Mesenchymal stem cell (in vitro differentiated cells and primary cell): Measurements from ENCODE around the gene CPNE1.

Source experiments
- DNase-seq: peaks from one replicate; pipeline ENCODE4 v3.0.0-alpha.2; 2013
- H2AFZ ChIP-seq: one replicate; pipeline ENCODE4 v1.6.1; 2013; ENCODE audit warnings: low read depth, mild to moderate bottlenecking, control low read depth, inconsistent platforms, low read length, moderate library complexity
- H2AK5ac ChIP-seq: 2 replicates; pipeline ENCODE4 v1.6.1; 2013; ENCODE audit warnings: low read length, moderate library complexity, mild to moderate bottlenecking, inconsistent platforms; ENCODE audit not compliant: severe bottlenecking
- H2BK120ac ChIP-seq: one replicate; pipeline ENCODE4 v1.6.1; 2013; ENCODE audit warnings: low read depth, mild to moderate bottlenecking, inconsistent platforms, low read length, moderate library complexity
- H2BK12ac ChIP-seq, 2 experiments: one replicate each; pipeline ENCODE4 v1.6.1; 2013; ENCODE audit warnings: inconsistent platforms in 2 of 2, low read length in 2 of 2, mild to moderate bottlenecking in 2 of 2, moderate library complexity in 2 of 2, control low read depth in 1 of 2
- H2BK15ac ChIP-seq: one replicate; pipeline ENCODE4 v1.6.1; 2013; ENCODE audit warnings: mild to moderate bottlenecking, low read depth, inconsistent platforms; ENCODE audit not compliant: poor library complexity, severe bottlenecking
- H2BK5ac ChIP-seq: 2 replicates; pipeline ENCODE4 v1.6.1; 2013; ENCODE audit warnings: low read depth, mild to moderate bottlenecking, low read length, control low read depth, inconsistent platforms; ENCODE audit not compliant: poor library complexity, severe bottlenecking
- H3K14ac ChIP-seq, 2 experiments: one replicate each; pipeline ENCODE4 v1.6.1; 2013; ENCODE audit warnings: inconsistent platforms in 2 of 2, low read length in 2 of 2, control low read depth in 1 of 2, mild to moderate bottlenecking in 1 of 2, moderate library complexity in 1 of 2
- H3K18ac ChIP-seq, 2 experiments: one replicate each; pipeline ENCODE4 v1.6.1; 2013; ENCODE audit warnings: inconsistent platforms in 2 of 2, low read length in 2 of 2, control low read depth in 1 of 2, low read depth in 1 of 2, mild to moderate bottlenecking in 1 of 2
- H3K23ac ChIP-seq, 2 experiments: one replicate each; pipeline ENCODE4 v1.6.1; 2013; ENCODE audit warnings: inconsistent platforms in 2 of 2, low read length in 2 of 2, mild to moderate bottlenecking in 2 of 2, moderate library complexity in 2 of 2, control low read depth in 1 of 2
- H3K27ac ChIP-seq: 2 replicates; pipeline ENCODE4 v1.5.1; 2013; ENCODE audit warnings: mild to moderate bottlenecking, moderate library complexity, low read length, control low read depth, inconsistent platforms; ENCODE audit not compliant: poor library complexity, severe bottlenecking
- H3K27me3 ChIP-seq, 2 experiments: 2 replicates each; pipeline versions ENCODE4 v1.6.1 to v1.7.0; 2013; ENCODE audit warnings: low read length in 2 of 2, mild to moderate bottlenecking in 2 of 2, moderate library complexity in 2 of 2, control low read depth in 1 of 2, inconsistent platforms in 1 of 2; ENCODE audit not compliant: control insufficient read depth in 1 of 2, insufficient read depth in 1 of 2
- H3K36me3 ChIP-seq, 2 experiments: 2 replicates each; pipeline versions ENCODE4 v1.6.1 to v1.7.0; 2013; ENCODE audit warnings: low read length in 2 of 2, control low read depth in 1 of 2, inconsistent platforms in 1 of 2, low read depth in 1 of 2, mild to moderate bottlenecking in 1 of 2; ENCODE audit not compliant: insufficient read depth in 2 of 2, control insufficient read depth in 1 of 2
- H3K4ac ChIP-seq, 2 experiments: one replicate each; pipeline ENCODE4 v1.6.1; 2013; ENCODE audit warnings: inconsistent platforms in 2 of 2, low read length in 2 of 2, mild to moderate bottlenecking in 2 of 2, moderate library complexity in 2 of 2, control low read depth in 1 of 2, low read depth in 1 of 2
- H3K4me1 ChIP-seq: 2 replicates; pipeline ENCODE4 v1.6.1; 2013; ENCODE audit warnings: low read depth, low read length, control low read depth; ENCODE audit not compliant: control insufficient read depth, insufficient read depth
- H3K4me2 ChIP-seq: 2 replicates; pipeline ENCODE4 v1.6.1; 2013; ENCODE audit warnings: low read length, mild to moderate bottlenecking, inconsistent platforms; ENCODE audit not compliant: poor library complexity, severe bottlenecking
- H3K4me3 ChIP-seq, 2 experiments: 2 replicates each; pipeline versions ENCODE4 v1.5.1 to v1.7.0; 2013; ENCODE audit warnings: low read length in 2 of 2, mild to moderate bottlenecking in 2 of 2, control low read depth in 1 of 2, low read depth in 1 of 2; ENCODE audit not compliant: insufficient read depth in 1 of 2
- H3K79me1 ChIP-seq: replicated peaks from 2 replicates; pipeline ENCODE4 v1.6.1; 2013; ENCODE audit warnings: mild to moderate bottlenecking, control low read depth, low read length, inconsistent platforms; ENCODE audit not compliant: poor library complexity, severe bottlenecking
- H3K9ac ChIP-seq: 2 replicates; pipeline ENCODE4 v1.7.0; 2013; ENCODE audit warnings: mild to moderate bottlenecking, low read length, moderate library complexity
- H3K9me3 ChIP-seq: 2 replicates; pipeline ENCODE4 v1.7.0; 2013; ENCODE audit warnings: mild to moderate bottlenecking, low read length; ENCODE audit not compliant: control insufficient read depth
- H4K8ac ChIP-seq: one replicate; pipeline ENCODE4 v1.6.1; 2013; ENCODE audit warnings: inconsistent platforms, mild to moderate bottlenecking, low read length, moderate library complexity
- H4K91ac ChIP-seq: one replicate; pipeline ENCODE4 v1.6.1; 2013; ENCODE audit warnings: mild to moderate bottlenecking, low read length, inconsistent platforms
- WGBS: methylation state at CpG from one replicate; pipeline ENCODE4 v1.1.7; 2013; ENCODE audit warnings: mixed read lengths; 5-methylcytosine and 5-hydroxymethylcytosine counted together

Gene CPNE1

GRCh38 chr20:35697696-35698297 is 33.1 kb upstream of the CPNE1 start:
- 89% methylated on average over 9 of the region's 9 CpGs for WGBS
- Histone ChIP-seq H3K4me3 (peak overlapping the region in 1 of 2 experiments; percentile 99), H2BK12ac (no peak overlapping the region), H4K8ac (no peak overlapping the region), H3K4ac (no peak overlapping the region), H3K27me3 (no peaks in the 10 kb centered on the region), H3K36me3 (peaks cover 21 to 48% of the 10 kb centered on the region in 2 experiments), H3K27ac (no peak overlapping the region), H3K4me2 (peak overlapping the region; percentile 91), H3K18ac (no peak overlapping the region), H2AK5ac (no peak overlapping the region), H3K9ac (peak overlapping the region; percentile 99), H3K79me1 (peaks cover 21% of the 10 kb centered on the region), H2BK15ac (no peak overlapping the region), H4K91ac (no peak overlapping the region), H3K14ac (no peak overlapping the region), H2BK5ac (peak overlapping the region; percentile 9), H2BK120ac (no peak overlapping the region), H3K4me1 (peaks cover 14% of the 10 kb centered on the region), H3K23ac (peak overlapping the region in 1 of 2 experiments; percentile 78), H2AFZ (no peak overlapping the region), H3K9me3 (no peaks in the 10 kb centered on the region)
- DNase-seq, result no peak

DNA sequence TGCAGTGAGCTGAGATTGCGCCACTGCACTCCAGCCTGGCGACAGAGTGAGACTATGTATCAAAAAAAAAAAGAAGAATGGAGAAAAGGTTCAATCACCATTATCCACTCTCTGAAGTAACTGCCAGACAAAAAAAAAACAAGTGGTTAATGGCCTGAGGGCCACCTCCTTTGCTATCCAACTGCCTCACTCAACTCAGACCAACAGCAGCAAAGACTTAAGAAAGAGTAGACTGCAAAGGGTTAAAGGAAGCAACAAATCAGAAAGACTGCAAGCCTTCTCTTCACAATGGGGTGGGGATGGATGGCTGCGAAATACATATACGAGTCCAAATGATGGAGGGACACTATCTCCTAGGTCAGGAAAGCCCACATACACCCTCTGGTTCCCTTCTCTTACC is 31.3 kb upstream of the CPNE1 start:
- Histone ChIP-seq H3K23ac (no peak overlapping the region), H3K9ac (no peak overlapping the region), H2BK120ac (no peak overlapping the region), H4K8ac (no peak overlapping the region), H2AFZ (no peak overlapping the region), H2BK15ac (no peak overlapping the region), H2AK5ac (no peak overlapping the region), H2BK5ac (no peak overlapping the region), H3K18ac (peak overlapping the region in 1 of 2 experiments; percentile 17), H3K27me3 (no peaks in the 10 kb centered on the region), H3K36me3 (peaks cover 22 to 36% of the 10 kb centered on the region in 2 experiments), H3K4me3 (no peak overlapping the region), H3K4me1 (peaks cover 11% of the 10 kb centered on the region), H3K9me3 (no peaks in the 10 kb centered on the region), H2BK12ac (no peak overlapping the region), H3K4me2 (no peak overlapping the region), H3K4ac (no peak overlapping the region), H3K27ac (no peak overlapping the region), H4K91ac (no peak overlapping the region), H3K14ac (no peak overlapping the region), H3K79me1 (peaks cover 23% of the 10 kb centered on the region)
- WGBS, result 84% methylated on average over 2 of the region's 4 CpGs
- no peak for DNase-seq

DNA sequence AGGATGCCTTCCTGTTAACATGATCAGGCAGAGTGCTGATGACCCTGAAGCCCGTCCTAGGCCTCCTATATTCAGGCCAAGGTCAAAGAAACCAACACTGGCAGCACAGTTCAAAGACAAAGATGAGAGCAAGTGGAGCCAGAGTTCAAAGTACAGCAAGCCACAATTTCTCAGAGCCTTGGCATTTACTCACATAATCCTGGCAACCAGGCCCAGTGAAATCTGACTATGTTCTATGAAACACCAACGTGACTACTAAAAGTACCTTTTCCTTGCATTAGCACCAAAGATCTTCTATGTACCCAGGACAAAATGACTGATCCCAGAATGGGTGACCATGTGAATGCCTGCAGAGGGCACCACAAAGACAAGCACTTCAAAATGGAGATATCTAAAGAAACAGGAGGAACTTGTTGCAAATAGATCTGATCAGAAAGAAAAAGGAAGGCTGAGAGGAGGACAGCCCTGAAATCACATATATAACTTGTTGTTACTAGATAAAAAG is 30.6 kb upstream of the CPNE1 start:
- Histone ChIP-seq H3K9ac (no peak overlapping the region), H2BK120ac (no peak overlapping the region), H4K91ac (no peak overlapping the region), H2BK15ac (no peak overlapping the region), H3K27ac (no peak overlapping the region), H2BK12ac (no peak overlapping the region), H2AK5ac (no peak overlapping the region), H2BK5ac (no peak overlapping the region), H3K36me3 (peaks cover 23 to 36% of the 10 kb centered on the region in 2 experiments), H3K23ac (no peak overlapping the region), H3K79me1 (peaks cover 24% of the 10 kb centered on the region), H3K18ac (no peak overlapping the region), H3K9me3 (no peaks in the 10 kb centered on the region), H3K4me1 (peaks cover 9% of the 10 kb centered on the region), H3K4me3 (no peak overlapping the region), H3K4ac (no peak overlapping the region), H4K8ac (no peak overlapping the region), H3K4me2 (no peak overlapping the region), H2AFZ (no peak overlapping the region), H3K27me3 (no peaks in the 10 kb centered on the region), H3K14ac (no peak overlapping the region)
- 74% methylated on average over 2 of the region's 2 CpGs for WGBS
- no peak for DNase-seq

GRCh38 chr20:35690265-35690664 is 25.6 kb upstream of the CPNE1 start:
- H3K18ac ChIP-seq, result no peak overlapping the region

More at GRCh38 chr20:35690265-35690664, 25.6 kb upstream of the CPNE1 start:
- Histone ChIP-seq H3K14ac (no peak overlapping the region), H2AK5ac (no peak overlapping the region), H3K23ac (no peak overlapping the region), H3K79me1 (peaks cover 8% of the 10 kb centered on the region), H4K8ac (no peak overlapping the region), H3K4me2 (no peak overlapping the region), H3K4me1 (no peaks in the 10 kb centered on the region), H3K27me3 (no peaks in the 10 kb centered on the region), H3K27ac (no peak overlapping the region), H3K9me3 (no peaks in the 10 kb centered on the region), H2BK15ac (no peak overlapping the region), H3K4me3 (no peak overlapping the region), H2BK12ac (no peak overlapping the region), H2AFZ (no peak overlapping the region), H2BK120ac (no peak overlapping the region), H3K9ac (no peak overlapping the region), H3K4ac (no peak overlapping the region), H4K91ac (no peak overlapping the region), H3K36me3 (peaks cover 50 to 58% of the 10 kb centered on the region in 2 experiments), H2BK5ac (no peak overlapping the region)
- no peak for DNase-seq
- WGBS, result 100% methylated on average over 4 of the region's 4 CpGs
